Tibial nerve (tissue), 3 donors: ENCODE results near the gene CAVIN3.

Experiments used
- CTCF ChIP-seq, 5 experiments: fragments of 200-600 bp in 3 of 5; fragments of 450-650 bp in 2 of 5; sonication (generic) in 3 of 5; IDR thresholded peaks; one replicate each; pipeline ENCODE4 v1.5.1; 2016 to 2019; ENCODE audit warnings: antibody characterized with exemption in 5 of 5, mild to moderate bottlenecking in 3 of 5, moderate library complexity in 2 of 5
- POLR2A ChIP-seq, 2 donors: fragments of 450-650 bp; IDR thresholded peaks; one replicate each; pipeline ENCODE4 v1.6.1; 2017; ENCODE audit warnings: antibody characterized with exemption in 2 of 2, mild to moderate bottlenecking in 2 of 2, moderate library complexity in 2 of 2

DNA sequence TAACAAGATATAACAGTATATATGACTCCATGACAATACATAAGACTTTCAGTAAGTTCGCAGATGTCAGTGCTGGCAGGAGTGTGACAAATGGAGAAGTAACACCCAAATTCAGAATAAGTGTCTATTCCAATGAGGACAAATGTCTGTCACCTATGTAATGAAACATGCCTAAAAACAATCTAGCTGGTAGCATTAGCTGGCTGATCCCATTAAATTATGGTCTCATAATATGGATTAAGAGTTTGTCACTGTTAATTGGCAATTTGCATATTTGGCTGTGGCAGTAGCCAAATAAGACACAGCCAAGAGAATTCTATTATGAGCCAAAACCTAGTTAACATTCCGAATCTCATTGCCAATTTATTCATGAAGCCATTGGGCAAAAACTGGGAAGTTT, 30.2 kb upstream of the CAVIN3 start:
- no peak for TF ChIP-seq POLR2A (IDR thresholded peaks at IDR 0.05)
- no peak for TF ChIP-seq CTCF (IDR thresholded peaks at IDR 0.05)
